GM19023 (cell line): ENCODE data around the gene PAPPA2.

ENCODE experiments used
- ATAC-seq: cut with Tn5 transposase; IDR thresholded peaks from one replicate; pipeline ENCODE4 v1.9.1; 2021; ENCODE audit warnings: mild to moderate bottlenecking, moderate library complexity; ENCODE audit not compliant: unreplicated experiment

Gene PAPPA2

DNA sequence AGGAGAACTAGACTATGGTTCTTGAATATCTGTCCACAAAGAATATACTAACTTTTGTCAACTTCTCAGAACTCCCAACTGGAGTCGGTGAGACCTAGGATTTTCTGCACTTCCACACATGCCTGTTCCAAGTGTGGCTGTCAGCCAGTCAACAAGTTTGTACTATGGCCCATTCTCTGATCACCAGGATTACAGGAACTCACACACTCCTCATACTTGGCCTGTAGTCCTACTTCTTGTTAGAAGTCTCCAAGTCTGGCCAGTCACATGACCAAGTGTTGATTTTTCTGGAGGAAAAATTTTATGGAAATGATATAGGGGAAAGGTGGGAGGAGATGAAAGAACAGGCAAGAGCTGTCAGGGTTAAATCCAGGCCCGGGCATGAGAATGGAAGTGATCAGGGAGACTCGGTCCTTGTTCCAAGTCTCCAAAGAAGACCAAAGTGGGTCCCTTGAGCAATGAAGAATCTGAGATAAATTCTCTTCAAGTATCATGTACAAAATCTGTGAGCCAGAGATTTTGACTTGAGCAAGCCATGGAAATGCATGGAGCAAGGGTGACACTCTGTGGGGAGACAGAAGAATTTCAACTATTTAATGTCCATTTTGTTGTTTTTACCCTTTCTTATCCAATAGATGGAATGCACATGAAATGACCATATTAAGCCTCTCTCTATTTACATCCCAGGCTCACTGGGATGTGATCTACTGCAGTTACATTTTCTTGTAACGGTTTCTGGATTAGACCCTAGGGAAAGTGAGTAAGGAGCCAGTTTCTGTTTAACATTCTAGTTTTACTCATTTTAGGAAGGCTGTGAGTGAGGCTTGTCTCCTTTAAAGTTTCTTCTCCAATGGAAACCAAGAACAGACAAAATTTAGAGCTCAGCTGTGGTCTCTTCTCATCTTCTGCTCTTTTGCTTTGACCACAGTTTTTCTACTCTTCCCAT, 380.6 kb downstream of the PAPPA2 start:
- ATAC-seq: no peak

DNA sequence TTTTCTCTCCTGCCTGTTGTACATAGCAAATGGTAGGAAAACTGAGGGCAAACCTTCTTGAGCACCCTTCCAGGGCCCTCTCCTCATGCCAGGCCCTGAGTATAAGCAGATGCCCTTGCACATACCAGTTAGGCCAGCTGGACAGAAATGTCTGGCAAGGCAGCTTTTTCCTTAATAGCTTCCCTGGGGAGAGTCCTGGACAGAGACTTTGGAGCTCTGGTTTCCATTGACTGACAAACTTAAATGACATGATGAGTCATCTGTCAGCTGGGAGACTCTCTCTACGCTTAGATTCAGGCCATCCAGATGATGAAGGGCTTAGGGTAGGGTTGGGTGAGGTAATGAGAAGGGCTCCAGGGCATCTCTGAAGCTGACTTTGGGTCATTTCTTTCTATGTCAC, 384.1 kb downstream of the PAPPA2 start:
- ATAC-seq: no peak

DNA sequence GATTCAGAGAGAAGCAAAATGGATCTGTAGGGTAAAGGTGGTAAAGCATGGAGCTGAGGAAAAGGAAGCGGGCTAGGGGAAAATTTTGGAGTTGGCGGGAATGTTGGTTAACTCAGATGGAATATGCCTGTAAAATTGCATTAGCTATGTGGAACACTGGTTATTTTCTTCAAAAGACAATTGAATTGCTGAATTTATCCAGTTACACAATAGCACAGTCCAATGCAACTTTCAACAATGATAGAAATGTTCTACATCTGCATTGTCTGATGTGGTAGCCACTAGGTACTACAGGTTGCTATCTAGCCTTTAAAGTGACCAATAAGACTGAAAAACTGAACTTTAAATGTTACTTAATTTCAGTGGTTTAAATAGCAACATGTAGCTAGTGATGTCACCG, 386.3 kb downstream of the PAPPA2 start:
- ATAC-seq: no peak

DNA sequence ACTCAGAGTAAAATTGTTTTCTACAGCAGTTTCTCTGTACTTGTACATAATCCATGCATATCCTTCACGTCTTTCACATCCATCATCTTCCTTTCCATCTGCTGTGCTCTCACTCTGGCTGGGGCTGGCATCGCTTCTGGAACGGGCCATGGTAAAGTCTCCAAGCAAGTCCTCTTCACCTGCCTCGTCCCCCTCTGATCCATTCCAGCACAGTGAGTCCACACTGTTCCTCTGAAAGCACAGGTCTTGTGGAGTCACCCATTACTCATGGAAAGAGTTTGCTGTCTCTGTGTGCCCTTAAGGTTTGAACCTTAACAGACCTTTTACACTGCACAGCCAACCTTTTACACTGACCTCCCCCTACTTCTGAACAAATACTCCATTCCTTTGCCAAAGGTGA, 387.9 kb downstream of the PAPPA2 start:
- no peak for ATAC-seq

DNA sequence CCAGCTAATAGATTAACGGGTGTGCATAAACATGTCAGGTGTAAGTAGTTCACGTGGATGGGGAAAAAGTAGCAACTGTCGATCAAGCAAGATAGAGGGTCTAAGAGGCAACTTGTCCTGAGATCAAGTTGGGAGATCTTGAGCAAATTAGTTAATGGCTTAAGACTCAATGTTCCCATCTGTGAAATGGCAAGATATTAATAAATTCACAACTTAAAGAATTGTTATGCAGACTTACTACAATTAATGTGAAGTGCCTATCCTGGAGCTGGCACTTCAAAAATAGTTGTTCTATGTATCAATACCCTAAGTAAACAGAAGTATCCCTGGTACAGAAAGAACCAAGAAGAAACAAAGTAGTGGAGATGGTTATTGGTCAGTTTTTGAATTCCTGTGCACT, 389.1 kb downstream of the PAPPA2 start:
- ATAC-seq: no peak

DNA sequence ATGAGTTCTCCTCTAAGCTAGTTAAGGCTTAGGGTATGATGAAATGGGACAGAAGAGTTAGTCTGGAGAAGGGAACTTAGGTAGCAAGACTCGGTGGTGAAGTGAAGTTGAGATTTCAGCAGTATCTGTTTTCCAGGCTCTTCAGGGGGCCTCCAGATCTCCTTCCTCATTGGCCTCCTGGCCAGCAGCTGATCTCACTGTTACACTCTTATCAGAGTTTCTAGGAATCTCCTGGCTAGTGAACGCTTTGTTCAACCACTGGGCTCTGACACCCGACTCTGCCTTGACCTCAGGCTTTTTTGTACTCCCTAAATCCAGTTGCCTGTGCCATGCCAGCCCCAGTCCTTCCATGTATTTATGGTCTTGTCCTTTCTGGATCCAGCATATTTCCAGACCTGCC, 390.5 kb downstream of the PAPPA2 start:
- no peak for ATAC-seq

DNA sequence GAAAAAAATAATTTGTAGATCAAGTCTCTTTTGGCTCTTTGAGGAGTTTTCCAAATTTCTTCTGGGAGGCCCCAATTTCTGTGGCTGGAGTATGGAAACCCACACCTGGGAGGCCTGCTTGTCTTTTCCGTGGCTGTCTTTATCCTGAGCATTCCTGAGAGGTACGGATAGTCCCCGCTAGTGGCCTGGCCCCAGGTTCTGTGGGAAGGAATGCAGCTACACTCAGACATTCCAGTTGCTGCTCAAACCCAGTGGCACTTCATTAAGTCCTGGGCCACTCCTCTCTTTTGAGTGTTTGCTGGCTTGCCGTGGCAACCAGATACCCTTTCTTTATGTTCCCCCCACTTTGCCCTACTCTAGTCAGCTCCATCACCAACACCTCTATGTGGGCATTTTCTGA, 391.1 kb downstream of the PAPPA2 start:
- no peak for ATAC-seq

DNA sequence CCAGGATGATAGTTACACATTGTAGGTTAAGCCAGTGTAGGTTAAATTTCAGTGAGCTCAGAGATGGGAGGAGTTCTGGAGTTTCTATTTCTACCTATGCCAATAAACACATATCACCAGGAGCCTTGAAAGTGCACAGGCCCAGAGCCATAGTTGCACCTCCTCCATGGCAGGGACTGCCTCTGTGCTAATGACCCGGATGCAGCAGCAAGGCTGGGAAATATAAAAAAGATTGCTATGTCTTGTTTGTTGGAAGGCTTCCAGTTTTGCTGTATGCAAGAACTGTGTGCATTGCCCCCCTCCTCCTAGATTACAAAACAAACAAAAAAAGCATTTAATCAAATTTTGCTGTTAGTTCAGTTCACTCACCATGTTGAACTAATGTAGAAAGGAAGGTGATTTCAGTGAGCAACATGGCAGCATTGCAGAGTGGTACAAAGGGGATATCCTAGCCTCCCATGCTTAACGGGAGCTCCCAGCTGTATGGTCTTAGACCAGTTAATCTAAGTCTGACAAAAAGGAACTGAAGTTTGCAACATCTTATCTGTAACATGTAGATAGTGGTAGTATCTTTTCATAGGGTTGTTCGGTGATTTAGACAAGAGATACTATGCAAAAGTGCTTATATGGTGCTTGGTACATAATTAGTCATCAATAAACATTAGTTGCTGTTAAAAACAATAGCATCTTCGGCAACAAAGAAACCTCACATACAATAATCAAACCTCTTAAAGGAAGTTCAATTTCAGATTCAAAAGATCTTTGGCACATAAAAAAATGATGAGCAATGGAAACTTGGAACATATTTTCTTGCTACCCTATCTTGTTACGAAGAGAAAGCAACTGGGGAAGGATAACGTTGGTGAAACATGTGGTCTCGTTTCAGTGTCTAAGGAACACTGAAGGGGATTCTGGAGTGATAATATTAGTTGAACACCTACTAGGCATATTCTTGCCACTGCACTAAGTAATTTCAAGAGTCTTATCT, 392.1 kb downstream of the PAPPA2 start:
- no peak for ATAC-seq

DNA sequence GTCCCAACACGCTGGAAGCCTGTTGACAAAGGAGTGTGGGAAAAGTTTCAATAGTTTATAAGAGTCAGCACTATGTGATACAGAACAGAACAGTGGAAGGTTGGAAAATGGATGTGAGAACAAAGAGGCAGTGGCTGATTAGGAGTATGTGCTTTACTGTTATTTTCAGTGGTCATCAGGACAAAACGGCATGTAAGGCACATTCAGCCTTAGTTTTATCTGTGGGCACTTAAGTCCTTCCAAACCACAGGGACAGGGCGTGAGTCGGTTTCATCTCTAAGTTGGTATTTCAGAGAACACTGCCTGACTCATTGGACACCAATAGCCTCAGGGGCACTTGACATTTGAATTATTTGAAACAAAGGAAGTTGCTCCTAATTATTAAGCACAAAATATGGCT, 394.7 kb downstream of the PAPPA2 start:
- ATAC-seq: no peak

DNA sequence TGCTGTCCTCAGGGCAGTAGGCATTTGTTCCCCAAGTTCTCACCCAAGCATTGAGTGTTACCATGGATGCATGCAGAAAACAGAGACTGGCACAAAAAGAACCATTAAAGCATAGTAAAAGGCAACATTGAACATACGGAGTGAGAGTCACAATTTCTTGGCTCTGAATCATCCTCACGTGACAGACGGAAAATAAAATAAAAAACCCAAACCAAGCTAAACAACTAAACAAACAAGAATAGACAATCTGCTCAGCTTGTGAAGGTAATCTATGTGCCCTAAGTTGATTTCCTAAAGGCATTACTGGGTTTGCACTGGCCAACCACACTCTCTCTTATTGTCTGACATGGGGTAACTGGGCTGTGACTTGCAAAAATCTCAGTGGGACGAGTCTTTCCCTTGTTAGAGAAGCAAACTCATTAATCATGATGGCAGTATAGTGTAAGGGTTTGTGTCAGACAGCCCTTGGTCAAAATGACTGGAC, 395.5 kb downstream of the PAPPA2 start:
- no peak for ATAC-seq

DNA sequence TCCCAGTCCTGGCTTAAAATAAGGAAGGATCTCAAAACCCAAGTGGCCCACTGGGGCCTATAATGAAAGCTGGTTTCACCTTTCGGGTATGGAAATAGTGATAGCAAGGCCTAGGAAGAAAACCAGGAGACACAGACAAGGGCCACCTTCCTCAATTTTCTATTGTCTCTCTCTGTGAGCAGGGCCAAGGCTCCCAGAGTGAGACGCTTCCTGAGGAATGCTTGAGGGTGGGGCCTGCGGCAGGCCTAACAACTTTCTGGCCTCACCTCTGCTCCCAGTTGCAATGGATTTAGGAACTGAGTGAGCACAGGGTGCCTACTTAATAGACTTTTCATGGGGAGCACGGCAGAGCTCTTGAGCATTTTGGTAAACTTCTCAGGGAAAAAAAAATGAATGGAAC, 400.6 kb downstream of the PAPPA2 start:
- ATAC-seq: no peak

DNA sequence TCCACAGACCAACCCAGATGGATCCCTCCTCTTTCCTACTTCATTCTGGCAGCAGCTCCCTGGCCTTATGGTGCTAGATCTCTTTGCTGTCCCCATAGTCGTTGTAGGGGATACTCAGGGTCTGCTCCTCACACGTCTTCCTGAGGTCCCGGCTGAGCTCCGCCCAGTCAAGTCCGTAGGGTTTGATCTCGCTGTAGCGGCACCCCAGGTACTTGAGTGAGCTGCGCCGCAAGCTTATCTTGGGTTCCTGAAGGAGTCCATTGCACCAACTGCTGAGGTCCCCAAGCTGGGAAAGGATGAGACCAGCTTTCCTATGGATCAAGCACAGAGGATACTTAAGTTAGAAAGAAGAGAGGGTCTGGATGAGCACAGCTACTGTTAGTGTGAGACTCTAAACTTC, 401.2 kb downstream of the PAPPA2 start:
- no peak for ATAC-seq

DNA sequence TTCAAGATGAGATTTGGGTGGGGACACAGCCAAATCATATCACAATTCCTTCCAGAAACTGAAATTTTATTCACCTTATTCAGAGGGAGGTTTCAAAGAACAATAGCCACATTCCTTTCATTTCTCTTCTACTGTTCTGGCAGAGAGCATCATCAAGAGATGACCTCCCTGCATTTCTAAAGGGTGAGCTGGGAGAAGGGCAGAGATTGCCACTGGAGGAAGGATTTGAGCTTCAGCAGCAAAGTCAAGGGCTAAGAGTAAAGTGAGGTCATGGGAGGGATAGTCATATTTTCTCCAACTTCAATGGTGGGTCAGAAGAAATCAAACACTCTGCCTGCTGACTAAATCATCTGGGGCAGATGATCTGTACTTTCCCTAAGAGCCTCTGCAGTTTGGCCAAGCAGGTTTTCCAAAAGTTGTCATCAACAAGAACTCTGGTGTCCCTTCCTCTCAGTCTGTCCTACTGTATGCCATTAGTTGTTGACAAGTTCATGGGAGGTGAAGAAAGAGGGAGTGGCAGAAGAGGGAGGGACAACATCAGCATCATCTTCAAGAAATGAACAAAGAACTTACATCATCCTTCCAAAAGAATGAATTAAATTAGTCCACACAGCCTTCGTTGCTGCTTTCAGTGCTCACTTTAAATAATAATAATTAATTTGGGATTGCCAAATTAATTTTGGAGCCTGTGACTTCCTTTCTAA, 403.2 kb downstream of the PAPPA2 start:
- no peak for ATAC-seq

DNA sequence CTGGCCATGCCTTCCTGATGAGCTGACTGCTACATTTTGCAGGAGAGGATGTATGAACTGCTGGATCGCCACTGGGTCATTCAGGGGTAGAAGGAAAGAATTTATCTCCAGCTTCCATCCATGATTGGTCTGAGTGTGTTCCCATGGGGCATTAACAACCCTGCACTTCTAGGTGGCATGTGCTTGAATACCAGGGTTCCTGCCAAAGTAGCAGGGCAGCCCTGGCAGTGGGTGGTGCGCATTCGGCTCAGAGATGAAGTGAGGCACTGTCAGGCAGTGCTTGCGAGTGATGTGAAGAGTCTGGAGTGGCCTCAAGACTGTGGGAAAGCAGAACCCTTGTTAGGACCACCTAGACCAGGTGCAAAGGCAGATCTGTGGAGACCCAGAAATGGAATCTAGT, 406.6 kb downstream of the PAPPA2 start:
- no peak for ATAC-seq

DNA sequence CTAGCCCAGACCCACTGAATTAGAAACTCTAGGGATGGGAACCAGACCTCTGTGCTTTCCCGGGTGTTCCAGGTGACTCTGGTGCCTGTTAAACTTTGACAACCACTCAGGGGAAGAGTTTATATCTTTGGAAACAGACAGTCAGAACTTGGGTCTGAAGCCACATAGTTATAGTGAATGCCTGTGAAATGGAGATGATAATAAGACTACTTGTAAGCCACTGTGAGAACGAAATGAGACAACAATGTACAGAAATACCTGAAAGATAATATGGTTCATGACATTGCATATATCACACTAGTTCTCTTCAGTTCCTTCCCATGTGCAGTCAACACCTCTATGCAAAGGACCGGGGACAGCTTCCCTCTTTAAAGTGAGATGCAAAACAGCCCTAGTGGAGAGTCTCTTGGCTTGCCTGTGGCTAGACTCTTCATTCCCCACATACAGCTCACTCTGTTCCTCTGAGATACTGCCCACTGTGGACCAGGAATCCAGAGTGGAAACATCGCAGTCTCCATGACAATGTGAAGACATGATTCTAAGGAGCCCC, 414.1 kb downstream of the PAPPA2 start:
- no peak for ATAC-seq

DNA sequence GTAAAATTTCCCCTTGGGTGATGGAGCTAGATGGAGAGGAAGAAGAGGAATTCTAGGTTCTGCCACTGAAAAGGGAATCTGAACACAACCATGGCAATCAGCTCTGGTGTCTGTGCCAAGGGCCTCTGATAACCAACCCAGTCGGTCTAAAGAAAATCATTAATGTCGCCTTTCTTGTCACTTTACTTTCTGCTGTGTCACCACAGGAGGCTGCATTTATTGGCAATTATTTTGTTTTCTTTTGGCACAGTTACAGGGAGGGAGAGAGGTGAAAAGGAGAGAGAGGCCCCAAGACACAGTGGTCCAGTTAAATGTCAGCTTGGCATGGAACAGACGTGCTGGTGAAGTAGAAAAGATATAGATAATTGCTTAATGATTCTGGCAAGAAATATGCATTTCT, 414.6 kb downstream of the PAPPA2 start:
- no peak for ATAC-seq

DNA sequence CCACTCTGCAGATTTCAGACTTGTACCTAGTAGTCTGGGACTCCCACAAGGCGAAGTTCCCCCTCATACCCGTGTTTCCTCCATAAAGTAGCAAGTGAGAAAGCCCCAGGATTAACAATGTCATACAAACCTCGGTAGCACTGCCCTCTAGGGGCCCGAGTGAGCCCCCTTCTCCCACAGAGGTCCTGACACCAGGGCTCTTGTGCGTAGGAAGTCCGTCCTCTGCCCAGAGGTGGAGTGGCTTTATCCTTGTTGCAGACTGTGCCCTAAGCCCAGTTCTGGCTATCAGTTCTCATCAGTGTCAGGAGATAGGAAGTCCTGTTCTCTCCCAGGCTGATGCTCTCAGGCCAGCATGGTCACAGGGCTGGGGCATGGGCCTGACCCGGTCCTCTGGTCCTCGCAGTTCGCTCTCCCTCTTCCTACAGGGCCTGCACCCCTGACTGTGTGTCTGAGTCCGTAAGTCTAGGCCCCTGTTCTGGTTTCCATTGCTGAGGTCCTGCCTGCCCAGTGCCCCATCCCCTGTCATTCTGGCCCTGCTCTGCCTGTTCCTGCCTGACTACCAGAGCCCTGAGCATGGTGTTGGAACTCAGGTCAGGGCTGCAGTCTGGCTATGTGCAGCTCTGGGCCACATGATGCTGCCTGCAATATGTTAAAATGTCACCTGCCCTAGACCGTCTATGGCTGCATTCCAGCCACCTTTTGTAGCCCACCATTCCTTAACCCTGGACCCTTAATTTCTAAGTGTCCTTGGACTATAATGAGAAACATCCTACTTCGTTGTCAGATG, 416.0 kb downstream of the PAPPA2 start:
- no peak for ATAC-seq

DNA sequence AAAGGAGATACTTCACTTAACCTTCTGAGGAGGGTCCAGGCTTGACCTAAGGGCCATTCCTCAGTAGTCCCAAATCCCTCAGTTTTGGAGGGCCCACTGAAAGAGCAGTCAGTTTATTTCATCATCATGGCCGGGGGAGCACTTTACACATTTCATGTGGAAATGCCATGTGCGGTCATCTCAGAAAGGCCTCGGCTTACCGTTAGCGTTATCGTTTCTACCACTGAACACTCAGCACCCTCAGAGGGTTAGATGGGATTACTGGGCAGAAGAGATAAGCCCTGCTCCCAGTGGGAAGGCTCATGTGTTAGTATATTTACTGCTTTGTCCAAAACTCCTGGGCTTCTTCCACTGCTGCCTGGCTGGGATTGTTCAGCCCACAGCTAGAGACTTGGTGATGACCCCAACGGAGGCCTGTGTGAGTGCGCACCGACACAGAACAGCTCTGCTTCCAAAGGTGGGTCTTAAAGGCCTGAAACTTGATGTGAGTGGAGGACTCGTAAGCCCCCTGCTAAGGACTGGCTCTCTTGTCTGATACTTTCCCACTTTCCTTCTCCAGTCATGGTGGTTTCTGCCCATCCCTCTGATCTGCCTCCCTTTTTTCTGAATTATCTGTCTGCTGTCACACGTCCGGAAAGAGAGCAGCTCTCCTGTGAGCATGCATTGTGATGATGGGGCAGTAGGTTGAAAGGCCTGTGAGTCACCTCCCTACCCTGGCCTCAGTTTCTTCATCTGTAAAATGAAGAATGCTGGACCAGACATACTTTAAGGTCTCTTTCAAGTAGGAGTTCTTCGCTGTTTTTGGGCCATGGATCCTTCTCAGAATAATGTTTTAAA, 417.0 kb downstream of the PAPPA2 start:
- no peak for ATAC-seq
